Nephron (organoid): ENCODE data around the gene TMEM238L.

Experiments used
- H3K27ac Mint-ChIP-seq, 3 experiments: 2 replicates each; pipeline ENCODE4 v1.8.0; 2020; ENCODE audit warnings: mixed read lengths in 3 of 3, mild to moderate bottlenecking in 2 of 3, moderate library complexity in 1 of 3
- H3K27me3 Mint-ChIP-seq: 2 replicates; pipeline ENCODE4 v1.8.0; 2021; ENCODE audit warnings: low read depth, mild to moderate bottlenecking, moderate library complexity, mixed read lengths
- H3K36me3 Mint-ChIP-seq: 2 replicates; pipeline ENCODE4 v1.8.0; 2020; ENCODE audit warnings: low read depth, mixed read lengths
- H3K4me1 Mint-ChIP-seq: 2 replicates; pipeline ENCODE4 v1.8.0; 2020; ENCODE audit warnings: mixed read lengths
- H3K4me3 Mint-ChIP-seq, 3 experiments: 2 replicates each; pipeline ENCODE4 v1.8.0; 2020; ENCODE audit warnings: mild to moderate bottlenecking in 3 of 3, mixed read lengths in 3 of 3, moderate library complexity in 2 of 3
- H3K9me3 Mint-ChIP-seq: 2 replicates; pipeline ENCODE4 v1.8.0; 2020; ENCODE audit warnings: mixed read lengths
- TF ChIP-seq, protein P1 (sequence below), 3 experiments: fragments of 200-600 bp; sonication (generic); IDR thresholded peaks; one replicate each; pipeline ENCODE4 v1.5.0; 2021; ENCODE audit warnings: antibody characterized with exemption in 3 of 3; ENCODE audit not compliant: unreplicated experiment in 3 of 3

TMEM238L gene

DNA sequence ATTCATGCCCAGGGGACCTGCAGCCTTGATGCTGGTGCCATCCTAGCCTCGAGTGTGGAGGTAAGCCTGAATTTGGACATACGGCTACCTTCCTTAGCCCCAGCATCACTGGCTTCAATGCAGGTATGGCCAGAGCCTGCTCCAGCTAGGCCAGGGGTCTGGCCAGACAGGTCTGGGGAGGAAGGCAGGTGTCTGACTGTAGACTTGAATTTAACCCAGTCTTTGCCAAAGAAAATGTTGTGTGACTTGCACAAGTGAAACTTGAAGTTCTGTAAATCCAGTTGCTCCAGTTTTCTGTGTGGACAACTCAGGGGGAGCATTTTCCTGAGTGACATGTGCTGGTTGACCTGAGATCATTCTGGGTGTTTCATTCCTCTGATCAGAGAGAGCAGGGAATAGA, 32.8 kb downstream of the TMEM238L start:
- H3K4me3 Mint-ChIP-seq, result no peak overlapping the region
- H3K4me1 Mint-ChIP-seq, result peaks cover 14% of the 10 kb centered on the region
- H3K27me3 Mint-ChIP-seq, result peaks cover 12% of the 10 kb centered on the region
- peaks cover 20% of the 10 kb centered on the region for H3K9me3 Mint-ChIP-seq
- TF ChIP-seq, protein P1, sequence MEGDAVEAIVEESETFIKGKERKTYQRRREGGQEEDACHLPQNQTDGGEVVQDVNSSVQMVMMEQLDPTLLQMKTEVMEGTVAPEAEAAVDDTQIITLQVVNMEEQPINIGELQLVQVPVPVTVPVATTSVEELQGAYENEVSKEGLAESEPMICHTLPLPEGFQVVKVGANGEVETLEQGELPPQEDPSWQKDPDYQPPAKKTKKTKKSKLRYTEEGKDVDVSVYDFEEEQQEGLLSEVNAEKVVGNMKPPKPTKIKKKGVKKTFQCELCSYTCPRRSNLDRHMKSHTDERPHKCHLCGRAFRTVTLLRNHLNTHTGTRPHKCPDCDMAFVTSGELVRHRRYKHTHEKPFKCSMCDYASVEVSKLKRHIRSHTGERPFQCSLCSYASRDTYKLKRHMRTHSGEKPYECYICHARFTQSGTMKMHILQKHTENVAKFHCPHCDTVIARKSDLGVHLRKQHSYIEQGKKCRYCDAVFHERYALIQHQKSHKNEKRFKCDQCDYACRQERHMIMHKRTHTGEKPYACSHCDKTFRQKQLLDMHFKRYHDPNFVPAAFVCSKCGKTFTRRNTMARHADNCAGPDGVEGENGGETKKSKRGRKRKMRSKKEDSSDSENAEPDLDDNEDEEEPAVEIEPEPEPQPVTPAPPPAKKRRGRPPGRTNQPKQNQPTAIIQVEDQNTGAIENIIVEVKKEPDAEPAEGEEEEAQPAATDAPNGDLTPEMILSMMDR (IDR thresholded peaks at IDR 0.05; ENCODE audit: unreplicated experiment in 3 of 3), result no peak
- peaks cover 26% of the 10 kb centered on the region for H3K36me3 Mint-ChIP-seq
- H3K27ac Mint-ChIP-seq, result no peak overlapping the region

DNA sequence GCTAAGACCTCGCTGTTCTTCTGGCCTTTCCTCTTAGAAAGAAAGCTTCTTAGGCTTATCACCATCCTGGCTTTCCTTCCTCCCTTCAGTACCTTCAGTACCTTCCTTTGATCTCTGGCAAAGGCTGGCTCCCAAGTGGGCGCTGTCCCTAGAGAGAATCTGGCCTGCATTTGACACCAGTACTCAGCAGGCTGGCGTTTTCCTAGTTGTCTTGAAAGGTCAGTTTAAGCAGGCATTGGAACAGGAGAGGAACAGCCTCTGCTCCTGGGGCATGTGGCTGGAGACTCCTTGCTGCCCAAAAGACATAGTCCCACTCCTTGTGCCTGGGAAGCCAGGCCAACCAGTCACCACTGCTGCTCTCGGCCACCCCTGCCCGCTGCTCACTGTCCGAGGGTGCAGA, 34.1 kb downstream of the TMEM238L start:
- Mint-ChIP-seq H3K36me3 (peaks cover 23% of the 10 kb centered on the region), H3K27ac (no peak overlapping the region), H3K4me1 (peaks cover 14% of the 10 kb centered on the region), H3K27me3 (peaks cover 12% of the 10 kb centered on the region), H3K4me3 (no peak overlapping the region), H3K9me3 (peaks cover 15% of the 10 kb centered on the region)
- TF ChIP-seq, protein P1 (IDR thresholded peaks at IDR 0.05; ENCODE audit: unreplicated experiment in 3 of 3), result no peak

DNA sequence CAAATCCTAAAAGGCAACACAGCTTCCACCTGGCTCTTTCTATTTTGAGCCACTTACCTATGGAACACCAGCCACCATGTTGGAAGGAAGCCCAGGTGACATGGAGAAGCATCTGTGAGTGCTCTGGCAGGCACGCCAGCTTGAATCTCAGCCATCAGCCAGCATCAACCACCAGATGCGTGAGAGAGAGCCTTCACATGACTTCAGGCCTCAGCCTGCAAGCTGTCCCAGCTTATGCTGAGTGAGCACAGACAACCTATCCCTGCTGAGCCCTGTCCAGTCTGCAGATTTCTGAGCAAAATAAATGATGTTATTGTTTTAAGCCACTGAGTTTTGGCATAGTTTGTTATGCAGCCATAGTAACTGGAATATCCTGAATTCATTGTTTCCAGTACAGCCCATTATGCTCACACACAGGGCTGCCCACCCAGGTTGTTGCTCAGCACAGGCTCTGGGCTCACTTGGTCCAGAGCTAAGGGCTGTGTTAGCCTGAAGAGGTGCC, 35.1 kb downstream of the TMEM238L start:
- H3K9me3 Mint-ChIP-seq, result peaks cover 15% of the 10 kb centered on the region
- peaks cover 10% of the 10 kb centered on the region for H3K4me1 Mint-ChIP-seq
- TF ChIP-seq, protein P1 (IDR thresholded peaks at IDR 0.05; ENCODE audit: unreplicated experiment in 3 of 3), result no peak
- no peak overlapping the region for H3K27ac Mint-ChIP-seq
- H3K36me3 Mint-ChIP-seq, result peaks cover 23% of the 10 kb centered on the region
- H3K27me3 Mint-ChIP-seq, result peaks cover 7% of the 10 kb centered on the region
- no peak overlapping the region for H3K4me3 Mint-ChIP-seq

DNA sequence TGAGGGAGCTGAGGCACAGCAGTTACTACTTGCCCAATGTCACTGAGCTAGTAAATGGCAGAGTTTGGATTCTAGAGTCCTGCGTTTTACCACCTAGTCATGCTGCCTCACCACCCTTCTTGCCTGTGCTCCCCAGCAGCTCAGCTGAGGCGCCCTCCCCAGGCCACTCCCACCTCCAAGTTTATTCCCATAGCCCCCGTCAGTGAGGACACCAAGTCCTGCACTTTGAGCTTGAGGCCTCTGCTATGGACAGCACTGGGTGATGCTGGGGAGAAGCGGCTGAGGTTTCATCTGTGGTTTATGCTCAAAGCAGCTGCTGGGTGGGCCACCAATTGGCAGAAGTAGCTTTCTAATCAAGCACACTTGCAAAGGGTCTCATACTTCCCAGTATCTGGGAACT, 36.7 kb downstream of the TMEM238L start:
- TF ChIP-seq, protein P1 (IDR thresholded peaks at IDR 0.05; ENCODE audit: unreplicated experiment in 3 of 3), result no peak
- no peak overlapping the region for H3K4me3 Mint-ChIP-seq
- no peak overlapping the region for H3K27ac Mint-ChIP-seq
- no peaks in the 10 kb centered on the region for H3K4me1 Mint-ChIP-seq
- peaks cover 16% of the 10 kb centered on the region for H3K36me3 Mint-ChIP-seq
- H3K27me3 Mint-ChIP-seq, result peaks cover 4% of the 10 kb centered on the region
- peaks cover 8% of the 10 kb centered on the region for H3K9me3 Mint-ChIP-seq

DNA sequence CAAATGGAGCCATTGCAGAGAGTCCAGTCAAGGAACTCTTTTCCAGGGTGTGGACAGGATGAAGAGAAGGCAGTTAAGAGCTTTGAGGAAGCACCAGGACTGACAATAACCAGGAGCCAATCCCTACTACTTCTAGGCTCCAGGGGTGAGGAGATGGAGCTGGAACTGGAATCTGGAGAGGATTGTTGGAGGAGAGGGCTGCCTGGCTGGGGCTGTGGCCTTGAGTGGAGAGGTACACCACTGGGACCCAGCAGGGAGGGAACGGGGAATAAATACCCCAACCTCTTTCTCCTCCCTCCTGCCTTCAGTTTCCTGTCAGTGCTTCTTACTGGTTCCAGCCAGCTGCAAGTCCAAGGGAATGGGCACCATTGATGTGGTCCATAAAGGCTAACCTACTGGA, 41.9 kb downstream of the TMEM238L start:
- Mint-ChIP-seq H3K4me3 (no peak overlapping the region), H3K9me3 (peaks cover 7% of the 10 kb centered on the region), H3K27ac (no peak overlapping the region), H3K27me3 (peaks cover 2% of the 10 kb centered on the region), H3K4me1 (peaks cover 13% of the 10 kb centered on the region), H3K36me3 (peaks cover 8% of the 10 kb centered on the region)
- TF ChIP-seq, protein P1 (IDR thresholded peaks at IDR 0.05; ENCODE audit: unreplicated experiment in 3 of 3), result no peak

DNA sequence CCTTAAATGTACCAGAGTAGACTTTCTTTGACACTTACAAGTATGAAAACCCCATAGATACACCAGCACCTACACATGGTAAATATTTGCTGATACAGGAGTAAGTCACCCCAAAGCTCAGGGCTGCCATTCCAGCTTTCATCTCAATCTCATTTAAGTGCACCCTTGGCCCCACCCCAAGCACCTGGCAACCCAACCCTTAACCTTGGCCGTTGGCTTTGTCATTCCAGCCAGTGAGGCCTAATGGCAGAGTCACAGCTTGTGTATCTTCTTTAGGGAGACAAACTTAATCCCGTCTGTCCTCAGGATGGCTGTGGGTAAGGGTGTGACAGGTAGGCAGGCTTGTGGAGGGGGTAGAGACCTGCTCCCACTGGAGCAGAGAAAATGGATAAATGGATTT, 42.6 kb downstream of the TMEM238L start:
- Mint-ChIP-seq H3K36me3 (peaks cover 3% of the 10 kb centered on the region), H3K27me3 (peaks cover 10% of the 10 kb centered on the region), H3K4me1 (peaks cover 20% of the 10 kb centered on the region), H3K4me3 (no peak overlapping the region), H3K9me3 (peaks cover 3% of the 10 kb centered on the region), H3K27ac (no peak overlapping the region)
- TF ChIP-seq, protein P1 (IDR thresholded peaks at IDR 0.05; ENCODE audit: unreplicated experiment in 3 of 3), result no peak
